HG03342 (cell line): ENCODE measurements around the gene CSNK1D.
"Not testable (repeated sequence)": the region's sequence is repeated elsewhere in the genome, so short reads cannot be mapped to it uniquely, and the experiment has no call there.

Experiments used
- ATAC-seq: cut with Tn5 transposase; IDR thresholded peaks from one replicate; pipeline ENCODE4 v1.9.1; 2021; ENCODE audit warnings: mild to moderate bottlenecking, moderate library complexity; ENCODE audit not compliant: unreplicated experiment

Gene CSNK1D

GRCh38 chr17:82195675-82196672, 77.5 kb downstream of the CSNK1D start:
- no peak for ATAC-seq

GRCh38 chr17:82194765-82195164, 78.7 kb downstream of the CSNK1D start:
- ATAC-seq = no peak

- no peak for ATAC-seq
These were observed 79.8 kb downstream of the CSNK1D start for GRCh38 chr17:82193520-82194220.

GRCh38 chr17:82193050-82193449, 80.5 kb downstream of the CSNK1D start:
- ATAC-seq = not testable (repeated sequence)
